ENCODE data around the gene SS18L1.

The SS18L1 gene

GRCh38 chr20:62168890-62169435 lies 25.4 kb downstream of the SS18L1 start:
- in situ Hi-C loops (cut with MboI; ENCODE audit: low sequenced_read_pairs), result no loop called here

- in situ Hi-C loops (cut with MboI; ENCODE audit: low sequenced_read_pairs), result no loop called here
These were observed 27.0 kb downstream of the SS18L1 start for GRCh38 chr20:62170536-62170935.

- in situ Hi-C loops (cut with MboI; ENCODE audit: low sequenced_read_pairs), result no loop called here
These were observed 27.7 kb downstream of the SS18L1 start for GRCh38 chr20:62171245-62171644.

GRCh38 chr20:62172666-62173065 lies 29.1 kb downstream of the SS18L1 start:
- in situ Hi-C loops (cut with MboI; ENCODE audit: low sequenced_read_pairs), result no loop called here

GRCh38 chr20:62174021-62174804 lies 30.6 kb downstream of the SS18L1 start:
- in situ Hi-C loops (cut with MboI; ENCODE audit: low sequenced_read_pairs), result no loop called here

- in situ Hi-C loops (cut with MboI; ENCODE audit: low sequenced_read_pairs), result no loop called here
These were observed 31.5 kb downstream of the SS18L1 start for GRCh38 chr20:62174870-62175624.

GRCh38 chr20:62175711-62176110 lies 32.1 kb downstream of the SS18L1 start:
- in situ Hi-C loops (cut with MboI; ENCODE audit: low sequenced_read_pairs), result no loop called here

- in situ Hi-C loops (cut with MboI; ENCODE audit: low sequenced_read_pairs), result no loop called here
These were observed 33.3 kb downstream of the SS18L1 start for GRCh38 chr20:62176866-62177265.

GRCh38 chr20:62177307-62177706 lies 33.7 kb downstream of the SS18L1 start:
- in situ Hi-C loops (cut with MboI; ENCODE audit: low sequenced_read_pairs), result no loop called here

GRCh38 chr20:62178316-62179161 lies 35.0 kb downstream of the SS18L1 start:
- in situ Hi-C loops (cut with MboI; ENCODE audit: low sequenced_read_pairs), result no loop called here

- in situ Hi-C loops (cut with MboI; ENCODE audit: low sequenced_read_pairs), result no loop called here
These were observed 35.6 kb downstream of the SS18L1 start for GRCh38 chr20:62179162-62179504.

- in situ Hi-C loops (cut with MboI; ENCODE audit: low sequenced_read_pairs), result no loop called here
These were observed 38.2 kb downstream of the SS18L1 start for GRCh38 chr20:62181808-62182207.

- in situ Hi-C loops (cut with MboI; ENCODE audit: low sequenced_read_pairs), result no loop called here
These were observed 39.2 kb downstream of the SS18L1 start, which contains the start of gene MTG2 for GRCh38 chr20:62182469-62183425. TSS of gene MTG2 (plus strand) at chr20:62183028. CDS start at chr20:62193421, 10,393 bp downstream.

- in situ Hi-C loops (cut with MboI; ENCODE audit: low sequenced_read_pairs), result no loop called here
These were observed 40.0 kb downstream of the SS18L1 start for GRCh38 chr20:62183426-62184142.

- in situ Hi-C loops (cut with MboI; ENCODE audit: low sequenced_read_pairs), result no loop called here
These were observed 42.5 kb downstream of the SS18L1 start for GRCh38 chr20:62186096-62186426.

- in situ Hi-C loops (cut with MboI; ENCODE audit: low sequenced_read_pairs), result no loop called here
These were observed 43.6 kb downstream of the SS18L1 start for GRCh38 chr20:62186887-62187866.

- in situ Hi-C loops (cut with MboI; ENCODE audit: low sequenced_read_pairs), result no loop called here
These were observed 47.3 kb downstream of the SS18L1 start for GRCh38 chr20:62190639-62191411.

Data from HL-60/S4 (cell line).